MM.1S (cell line): ENCODE data around the gene HACD1.

Experiments used
- EZH2 ChIP-seq: fragments of 300-600 bp; sonication (generic); optimal IDR thresholded peaks from 2 replicates; pipeline ENCODE3; 2017; ENCODE audit warnings: low read depth, mild to moderate bottlenecking, antibody characterized with exemption, low read length, mixed read lengths
- TF ChIP-seq, protein P1 (sequence below): fragments of 300-600 bp; sonication (generic); IDR thresholded peaks from 2 replicates; pipeline ENCODE4 v1.5.1; 2016; ENCODE audit warnings: antibody characterized with exemption, low read length, mixed read lengths

DNA sequence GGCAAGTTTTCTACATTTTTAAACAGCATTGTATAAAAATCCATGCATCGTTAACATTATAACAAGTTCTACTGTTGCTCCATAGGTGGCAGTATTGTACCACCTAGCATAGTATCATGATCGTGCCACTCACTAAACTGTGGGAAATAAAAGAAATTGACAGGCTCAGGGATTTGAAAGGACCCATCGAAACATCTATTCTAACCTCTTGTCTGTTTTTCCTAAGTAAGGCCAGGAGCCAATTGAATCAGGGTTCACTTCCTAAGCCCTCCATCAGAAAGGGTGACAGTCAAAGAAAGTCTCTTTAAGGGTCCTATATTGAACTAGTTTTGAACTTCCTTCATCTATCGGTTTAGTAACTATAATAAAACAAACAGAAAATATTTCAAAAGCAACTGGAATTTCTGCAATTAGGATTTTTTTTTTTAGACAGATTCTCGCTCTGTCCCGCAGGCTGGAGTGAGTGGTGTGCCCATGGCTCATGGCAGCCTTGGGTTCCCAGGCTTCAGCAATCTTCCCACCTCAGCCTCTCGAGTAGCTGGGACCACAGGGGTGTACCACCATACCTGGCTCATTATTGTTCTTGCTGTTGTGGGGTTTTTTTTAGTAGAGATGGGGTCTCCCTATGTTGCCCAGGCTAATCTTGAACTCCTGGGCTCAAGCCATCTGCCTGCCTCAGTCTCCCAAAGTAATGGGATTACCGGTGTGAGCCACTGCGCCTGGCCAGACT is 9.4 kb downstream of the HACD1 start:
- TF ChIP-seq, protein P1, sequence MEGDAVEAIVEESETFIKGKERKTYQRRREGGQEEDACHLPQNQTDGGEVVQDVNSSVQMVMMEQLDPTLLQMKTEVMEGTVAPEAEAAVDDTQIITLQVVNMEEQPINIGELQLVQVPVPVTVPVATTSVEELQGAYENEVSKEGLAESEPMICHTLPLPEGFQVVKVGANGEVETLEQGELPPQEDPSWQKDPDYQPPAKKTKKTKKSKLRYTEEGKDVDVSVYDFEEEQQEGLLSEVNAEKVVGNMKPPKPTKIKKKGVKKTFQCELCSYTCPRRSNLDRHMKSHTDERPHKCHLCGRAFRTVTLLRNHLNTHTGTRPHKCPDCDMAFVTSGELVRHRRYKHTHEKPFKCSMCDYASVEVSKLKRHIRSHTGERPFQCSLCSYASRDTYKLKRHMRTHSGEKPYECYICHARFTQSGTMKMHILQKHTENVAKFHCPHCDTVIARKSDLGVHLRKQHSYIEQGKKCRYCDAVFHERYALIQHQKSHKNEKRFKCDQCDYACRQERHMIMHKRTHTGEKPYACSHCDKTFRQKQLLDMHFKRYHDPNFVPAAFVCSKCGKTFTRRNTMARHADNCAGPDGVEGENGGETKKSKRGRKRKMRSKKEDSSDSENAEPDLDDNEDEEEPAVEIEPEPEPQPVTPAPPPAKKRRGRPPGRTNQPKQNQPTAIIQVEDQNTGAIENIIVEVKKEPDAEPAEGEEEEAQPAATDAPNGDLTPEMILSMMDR = peak; percentile 88
- TF ChIP-seq EZH2 = no peak
